Hepatocyte (in vitro differentiated cells): ENCODE data around the gene CCDC3.

ENCODE experiments used
- EZH2 ChIP-seq: fragments of 200-600 bp; sonication (generic); IDR thresholded peaks from 2 replicates; pipeline ENCODE4 v1.6.1; 2016; ENCODE audit warnings: antibody characterized with exemption, mild to moderate bottlenecking, borderline replicate concordance
- TF ChIP-seq, protein P1 (sequence below): fragments of 200-600 bp; sonication (generic); IDR thresholded peaks from 2 replicates; pipeline ENCODE4 v1.5.1; 2016; ENCODE audit warnings: antibody characterized with exemption, mild to moderate bottlenecking; ENCODE audit not compliant: poor library complexity

DNA sequence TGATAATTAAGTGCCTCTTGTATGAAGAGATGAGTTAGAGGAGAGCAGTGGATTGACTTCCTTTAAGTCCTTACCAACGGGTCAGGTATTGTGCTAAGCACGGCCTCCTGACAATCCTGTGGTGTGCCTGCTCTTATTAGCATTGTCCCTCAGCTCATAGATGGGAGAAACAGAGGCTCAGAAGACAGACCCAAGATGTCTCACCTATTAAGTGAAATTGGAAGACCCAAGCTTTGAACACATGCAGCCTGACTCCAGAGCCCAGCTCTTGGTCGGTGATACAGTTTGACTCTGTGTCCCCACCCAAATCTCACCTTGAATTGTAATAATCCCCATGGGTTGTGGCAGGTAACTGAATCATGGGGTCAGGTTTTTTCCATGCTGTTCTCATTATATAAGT lies 53.8 kb downstream of the CCDC3 start:
- TF ChIP-seq, protein P1, sequence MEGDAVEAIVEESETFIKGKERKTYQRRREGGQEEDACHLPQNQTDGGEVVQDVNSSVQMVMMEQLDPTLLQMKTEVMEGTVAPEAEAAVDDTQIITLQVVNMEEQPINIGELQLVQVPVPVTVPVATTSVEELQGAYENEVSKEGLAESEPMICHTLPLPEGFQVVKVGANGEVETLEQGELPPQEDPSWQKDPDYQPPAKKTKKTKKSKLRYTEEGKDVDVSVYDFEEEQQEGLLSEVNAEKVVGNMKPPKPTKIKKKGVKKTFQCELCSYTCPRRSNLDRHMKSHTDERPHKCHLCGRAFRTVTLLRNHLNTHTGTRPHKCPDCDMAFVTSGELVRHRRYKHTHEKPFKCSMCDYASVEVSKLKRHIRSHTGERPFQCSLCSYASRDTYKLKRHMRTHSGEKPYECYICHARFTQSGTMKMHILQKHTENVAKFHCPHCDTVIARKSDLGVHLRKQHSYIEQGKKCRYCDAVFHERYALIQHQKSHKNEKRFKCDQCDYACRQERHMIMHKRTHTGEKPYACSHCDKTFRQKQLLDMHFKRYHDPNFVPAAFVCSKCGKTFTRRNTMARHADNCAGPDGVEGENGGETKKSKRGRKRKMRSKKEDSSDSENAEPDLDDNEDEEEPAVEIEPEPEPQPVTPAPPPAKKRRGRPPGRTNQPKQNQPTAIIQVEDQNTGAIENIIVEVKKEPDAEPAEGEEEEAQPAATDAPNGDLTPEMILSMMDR = no peak
- TF ChIP-seq EZH2 = no peak
